SK-N-SH treated with all-trans-retinoic acid at 6 μM for 48 hours (cell line): ENCODE data around the gene UBL3.

Experiments used
- ATAC-seq: fragments of 200-7000 bp; cut with Tn5 transposase; 3 replicates; pipeline ENCODE4 v1.9.1; 2020; ENCODE audit warnings: mild to moderate bottlenecking, moderate library complexity
- ARNTL ChIP-seq: fragments of 450-650 bp; formaldehyde crosslinking; IDR thresholded peaks from 2 replicates; pipeline ENCODE4 v1.5.0; 2020; ENCODE audit warnings: low read depth, mild to moderate bottlenecking, moderate library complexity, borderline replicate concordance
- BACH2 ChIP-seq: fragments of 250-450 bp; sonication (Bioruptor Pico); IDR thresholded peaks from 2 replicates; pipeline ENCODE4 v1.9.0; 2021; ENCODE audit warnings: mild to moderate bottlenecking, borderline replicate concordance
- CSDC2 ChIP-seq: fragments of 250-450 bp; sonication (Bioruptor Pico); IDR thresholded peaks from 2 replicates; pipeline ENCODE4 v1.5.0; 2020; ENCODE audit warnings: mild to moderate bottlenecking, moderate library complexity
- ESRRG ChIP-seq: fragments of 250-450 bp; sonication (Bioruptor Pico); IDR thresholded peaks from 2 replicates; pipeline ENCODE4 v1.6.1; 2021; ENCODE audit warnings: mild to moderate bottlenecking
- GLIS3 ChIP-seq: fragments of 250-450 bp; sonication (Bioruptor Pico); IDR thresholded peaks from 2 replicates; pipeline ENCODE4 v1.5.0; 2020; ENCODE audit warnings: mild to moderate bottlenecking, moderate library complexity
- ISL1 ChIP-seq: fragments of 250-450 bp; sonication (Bioruptor Pico); IDR thresholded peaks from 2 replicates; pipeline ENCODE4 v2.1.2; 2022; ENCODE audit warnings: mild to moderate bottlenecking, moderate library complexity
- OSR1 ChIP-seq: fragments of 250-450 bp; sonication (Bioruptor Pico); IDR thresholded peaks from 2 replicates; pipeline ENCODE4 v1.8.0; 2022; ENCODE audit warnings: moderate library complexity, mild to moderate bottlenecking, inconsistent platforms
- PPARA ChIP-seq: fragments of 250-450 bp; sonication (Bioruptor Pico); IDR thresholded peaks from 2 replicates; pipeline ENCODE4 v1.5.0; 2020; ENCODE audit warnings: mild to moderate bottlenecking, borderline replicate concordance
- RARB ChIP-seq: fragments of 250-450 bp; sonication (Bioruptor Pico); IDR thresholded peaks from 2 replicates; pipeline ENCODE4 v1.8.0; 2021; ENCODE audit warnings: mild to moderate bottlenecking, moderate library complexity
- TOX ChIP-seq: fragments of 250-450 bp; sonication (Bioruptor Pico); IDR thresholded peaks from 2 replicates; pipeline ENCODE4 v1.8.0; 2021; ENCODE audit warnings: mild to moderate bottlenecking, moderate library complexity, borderline replicate concordance
- ZC3H10 ChIP-seq: fragments of 250-450 bp; sonication (Bioruptor Pico); IDR thresholded peaks from 2 replicates; pipeline ENCODE4 v1.5.1; 2021; ENCODE audit warnings: mild to moderate bottlenecking, moderate library complexity
- ZFP3 ChIP-seq: fragments of 250-450 bp; sonication (Bioruptor Pico); IDR thresholded peaks from 2 replicates; pipeline ENCODE4 v1.5.0; 2020; ENCODE audit warnings: mild to moderate bottlenecking, moderate library complexity
- ZFP30 ChIP-seq: fragments of 450-650 bp; formaldehyde crosslinking; IDR thresholded peaks from 2 replicates; pipeline ENCODE4 v1.5.0; 2022; ENCODE audit warnings: mild to moderate bottlenecking, moderate library complexity
- ZNF565 ChIP-seq: fragments of 450-650 bp; formaldehyde crosslinking; conservative IDR thresholded peaks from 2 replicates; pipeline ENCODE4 v1.5.0; 2020; ENCODE audit warnings: low read depth, mild to moderate bottlenecking, moderate library complexity
- ZNF70 ChIP-seq: fragments of 450-650 bp; formaldehyde crosslinking; IDR thresholded peaks from 2 replicates; pipeline ENCODE4 v1.5.0; 2020; ENCODE audit warnings: mild to moderate bottlenecking, moderate library complexity
- ZNF8 ChIP-seq: fragments of 450-650 bp; formaldehyde crosslinking; IDR thresholded peaks from 2 replicates; pipeline ENCODE4 v1.5.0; 2020; ENCODE audit warnings: mild to moderate bottlenecking, moderate library complexity
- TF ChIP-seq, protein P1 (sequence below): fragments of 250-450 bp; sonication (Bioruptor Pico); IDR thresholded peaks from 2 replicates; pipeline ENCODE4 v1.8.0; 2021; ENCODE audit warnings: low read depth, mild to moderate bottlenecking, moderate library complexity, borderline replicate concordance
- TF ChIP-seq, protein P2 (sequence below): fragments of 250-450 bp; sonication (Bioruptor Pico); IDR thresholded peaks from 2 replicates; pipeline ENCODE4 v1.5.1; 2021; ENCODE audit warnings: mild to moderate bottlenecking, moderate library complexity
- TF ChIP-seq, protein P3 (sequence below): fragments of 250-450 bp; sonication (Bioruptor Pico); IDR thresholded peaks from 2 replicates; pipeline ENCODE4 v1.5.0; 2020; ENCODE audit warnings: mild to moderate bottlenecking, moderate library complexity
- TF ChIP-seq, protein P4 (sequence below): fragments of 250-450 bp; sonication (Bioruptor Pico); IDR thresholded peaks from 2 replicates; pipeline ENCODE4 v1.8.0; 2020; ENCODE audit warnings: mild to moderate bottlenecking, moderate library complexity, borderline replicate concordance
- TF ChIP-seq, protein P5 (sequence below): fragments of 250-450 bp; sonication (Bioruptor Pico); IDR thresholded peaks from 2 replicates; pipeline ENCODE4 v1.5.1; 2020; ENCODE audit warnings: low read depth, mild to moderate bottlenecking, moderate library complexity

UBL3 gene

DNA sequence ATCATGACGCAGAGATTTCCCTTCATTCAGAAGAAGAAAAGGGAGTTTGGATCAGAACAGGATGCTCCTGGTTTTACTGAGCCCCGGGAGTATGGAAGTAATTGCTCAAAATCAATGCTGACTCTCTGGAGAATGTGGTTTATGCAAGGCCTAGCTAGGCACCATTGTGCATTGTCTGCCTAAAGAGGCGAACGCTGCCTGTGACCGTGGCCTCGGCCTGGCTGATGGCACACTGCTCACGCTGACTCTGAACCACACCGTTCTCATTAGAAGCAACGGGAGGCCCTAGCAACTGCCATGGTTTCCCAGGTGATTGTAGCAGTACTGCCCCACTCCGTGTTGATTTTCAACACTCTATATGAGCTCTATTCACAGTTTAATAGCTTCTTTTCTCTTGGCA lies 41.7 kb upstream of the UBL3 start (continued):
- TF ChIP-seq BACH2, result no peak
- no peak for TF ChIP-seq ESRRG (CRISPR knock-in tag)
- TF ChIP-seq, protein P1, sequence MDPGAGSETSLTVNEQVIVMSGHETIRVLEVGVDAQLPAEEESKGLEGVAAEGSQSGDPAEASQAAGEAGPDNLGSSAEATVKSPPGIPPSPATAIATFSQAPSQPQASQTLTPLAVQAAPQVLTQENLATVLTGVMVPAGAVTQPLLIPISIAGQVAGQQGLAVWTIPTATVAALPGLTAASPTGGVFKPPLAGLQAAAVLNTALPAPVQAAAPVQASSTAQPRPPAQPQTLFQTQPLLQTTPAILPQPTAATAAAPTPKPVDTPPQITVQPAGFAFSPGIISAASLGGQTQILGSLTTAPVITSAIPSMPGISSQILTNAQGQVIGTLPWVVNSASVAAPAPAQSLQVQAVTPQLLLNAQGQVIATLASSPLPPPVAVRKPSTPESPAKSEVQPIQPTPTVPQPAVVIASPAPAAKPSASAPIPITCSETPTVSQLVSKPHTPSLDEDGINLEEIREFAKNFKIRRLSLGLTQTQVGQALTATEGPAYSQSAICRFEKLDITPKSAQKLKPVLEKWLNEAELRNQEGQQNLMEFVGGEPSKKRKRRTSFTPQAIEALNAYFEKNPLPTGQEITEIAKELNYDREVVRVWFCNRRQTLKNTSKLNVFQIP, result no peak
- no peak for TF ChIP-seq PPARA (CRISPR knock-in tag)
- TF ChIP-seq GLIS3 (CRISPR knock-in tag), result no peak

DNA sequence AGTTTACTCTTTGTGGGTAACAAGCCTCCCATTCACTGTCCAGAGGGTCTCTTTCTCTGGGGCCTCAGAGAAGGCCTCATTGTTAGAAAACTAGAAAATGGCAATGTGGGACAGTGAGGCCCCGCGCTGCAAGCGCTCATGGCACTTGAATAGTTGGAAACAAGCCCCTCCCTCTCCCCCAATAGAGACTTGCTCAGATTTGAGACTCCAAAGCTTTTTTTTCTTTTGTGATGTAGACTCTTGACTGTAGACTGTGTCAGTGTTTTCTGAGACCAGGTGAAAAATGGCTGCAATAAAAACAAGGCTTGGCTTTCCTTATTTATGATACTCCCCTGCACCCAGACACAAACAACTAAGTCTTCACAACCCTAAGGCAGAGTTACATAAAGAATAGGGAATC lies 38.7 kb upstream of the UBL3 start:
- ATAC-seq, result no peak
- TF ChIP-seq ZFP3, result no peak
- TF ChIP-seq, protein P2, sequence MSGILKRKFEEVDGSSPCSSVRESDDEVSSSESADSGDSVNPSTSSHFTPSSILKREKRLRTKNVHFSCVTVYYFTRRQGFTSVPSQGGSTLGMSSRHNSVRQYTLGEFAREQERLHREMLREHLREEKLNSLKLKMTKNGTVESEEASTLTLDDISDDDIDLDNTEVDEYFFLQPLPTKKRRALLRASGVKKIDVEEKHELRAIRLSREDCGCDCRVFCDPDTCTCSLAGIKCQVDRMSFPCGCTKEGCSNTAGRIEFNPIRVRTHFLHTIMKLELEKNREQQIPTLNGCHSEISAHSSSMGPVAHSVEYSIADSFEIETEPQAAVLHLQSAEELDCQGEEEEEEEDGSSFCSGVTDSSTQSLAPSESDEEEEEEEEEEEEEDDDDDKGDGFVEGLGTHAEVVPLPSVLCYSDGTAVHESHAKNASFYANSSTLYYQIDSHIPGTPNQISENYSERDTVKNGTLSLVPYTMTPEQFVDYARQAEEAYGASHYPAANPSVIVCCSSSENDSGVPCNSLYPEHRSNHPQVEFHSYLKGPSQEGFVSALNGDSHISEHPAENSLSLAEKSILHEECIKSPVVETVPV, result no peak
- no peak for TF ChIP-seq ZC3H10
- TF ChIP-seq, protein P1, result no peak
- TF ChIP-seq ZNF8 (CRISPR knock-in tag), result no peak
- TF ChIP-seq ZNF70 (CRISPR knock-in tag), result no peak
- no peak for TF ChIP-seq CSDC2 (CRISPR knock-in tag)
- no peak for TF ChIP-seq TOX (CRISPR knock-in tag)
- TF ChIP-seq PPARA (CRISPR knock-in tag), result no peak
- no peak for TF ChIP-seq ZFP30 (CRISPR knock-in tag)
- no peak for TF ChIP-seq ARNTL
- no peak for TF ChIP-seq OSR1 (CRISPR knock-in tag)
- TF ChIP-seq, protein P3, sequence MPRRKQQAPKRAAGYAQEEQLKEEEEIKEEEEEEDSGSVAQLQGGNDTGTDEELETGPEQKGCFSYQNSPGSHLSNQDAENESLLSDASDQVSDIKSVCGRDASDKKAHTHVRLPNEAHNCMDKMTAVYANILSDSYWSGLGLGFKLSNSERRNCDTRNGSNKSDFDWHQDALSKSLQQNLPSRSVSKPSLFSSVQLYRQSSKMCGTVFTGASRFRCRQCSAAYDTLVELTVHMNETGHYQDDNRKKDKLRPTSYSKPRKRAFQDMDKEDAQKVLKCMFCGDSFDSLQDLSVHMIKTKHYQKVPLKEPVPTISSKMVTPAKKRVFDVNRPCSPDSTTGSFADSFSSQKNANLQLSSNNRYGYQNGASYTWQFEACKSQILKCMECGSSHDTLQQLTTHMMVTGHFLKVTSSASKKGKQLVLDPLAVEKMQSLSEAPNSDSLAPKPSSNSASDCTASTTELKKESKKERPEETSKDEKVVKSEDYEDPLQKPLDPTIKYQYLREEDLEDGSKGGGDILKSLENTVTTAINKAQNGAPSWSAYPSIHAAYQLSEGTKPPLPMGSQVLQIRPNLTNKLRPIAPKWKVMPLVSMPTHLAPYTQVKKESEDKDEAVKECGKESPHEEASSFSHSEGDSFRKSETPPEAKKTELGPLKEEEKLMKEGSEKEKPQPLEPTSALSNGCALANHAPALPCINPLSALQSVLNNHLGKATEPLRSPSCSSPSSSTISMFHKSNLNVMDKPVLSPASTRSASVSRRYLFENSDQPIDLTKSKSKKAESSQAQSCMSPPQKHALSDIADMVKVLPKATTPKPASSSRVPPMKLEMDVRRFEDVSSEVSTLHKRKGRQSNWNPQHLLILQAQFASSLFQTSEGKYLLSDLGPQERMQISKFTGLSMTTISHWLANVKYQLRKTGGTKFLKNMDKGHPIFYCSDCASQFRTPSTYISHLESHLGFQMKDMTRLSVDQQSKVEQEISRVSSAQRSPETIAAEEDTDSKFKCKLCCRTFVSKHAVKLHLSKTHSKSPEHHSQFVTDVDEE (CRISPR knock-in tag), result no peak
- TF ChIP-seq ISL1 (CRISPR knock-in tag), result no peak
- no peak for TF ChIP-seq RARB (CRISPR knock-in tag)
- no peak for TF ChIP-seq ESRRG (CRISPR knock-in tag)
- TF ChIP-seq, protein P4, sequence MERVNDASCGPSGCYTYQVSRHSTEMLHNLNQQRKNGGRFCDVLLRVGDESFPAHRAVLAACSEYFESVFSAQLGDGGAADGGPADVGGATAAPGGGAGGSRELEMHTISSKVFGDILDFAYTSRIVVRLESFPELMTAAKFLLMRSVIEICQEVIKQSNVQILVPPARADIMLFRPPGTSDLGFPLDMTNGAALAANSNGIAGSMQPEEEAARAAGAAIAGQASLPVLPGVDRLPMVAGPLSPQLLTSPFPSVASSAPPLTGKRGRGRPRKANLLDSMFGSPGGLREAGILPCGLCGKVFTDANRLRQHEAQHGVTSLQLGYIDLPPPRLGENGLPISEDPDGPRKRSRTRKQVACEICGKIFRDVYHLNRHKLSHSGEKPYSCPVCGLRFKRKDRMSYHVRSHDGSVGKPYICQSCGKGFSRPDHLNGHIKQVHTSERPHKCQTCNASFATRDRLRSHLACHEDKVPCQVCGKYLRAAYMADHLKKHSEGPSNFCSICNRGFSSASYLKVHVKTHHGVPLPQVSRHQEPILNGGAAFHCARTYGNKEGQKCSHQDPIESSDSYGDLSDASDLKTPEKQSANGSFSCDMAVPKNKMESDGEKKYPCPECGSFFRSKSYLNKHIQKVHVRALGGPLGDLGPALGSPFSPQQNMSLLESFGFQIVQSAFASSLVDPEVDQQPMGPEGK, result no peak
- TF ChIP-seq, protein P5, sequence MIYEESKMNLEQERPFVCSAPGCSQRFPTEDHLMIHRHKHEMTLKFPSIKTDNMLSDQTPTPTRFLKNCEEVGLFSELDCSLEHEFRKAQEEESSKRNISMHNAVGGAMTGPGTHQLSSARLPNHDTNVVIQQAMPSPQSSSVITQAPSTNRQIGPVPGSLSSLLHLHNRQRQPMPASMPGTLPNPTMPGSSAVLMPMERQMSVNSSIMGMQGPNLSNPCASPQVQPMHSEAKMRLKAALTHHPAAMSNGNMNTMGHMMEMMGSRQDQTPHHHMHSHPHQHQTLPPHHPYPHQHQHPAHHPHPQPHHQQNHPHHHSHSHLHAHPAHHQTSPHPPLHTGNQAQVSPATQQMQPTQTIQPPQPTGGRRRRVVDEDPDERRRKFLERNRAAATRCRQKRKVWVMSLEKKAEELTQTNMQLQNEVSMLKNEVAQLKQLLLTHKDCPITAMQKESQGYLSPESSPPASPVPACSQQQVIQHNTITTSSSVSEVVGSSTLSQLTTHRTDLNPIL (CRISPR knock-in tag), result no peak
- no peak for TF ChIP-seq BACH2
- TF ChIP-seq GLIS3 (CRISPR knock-in tag), result no peak

DNA sequence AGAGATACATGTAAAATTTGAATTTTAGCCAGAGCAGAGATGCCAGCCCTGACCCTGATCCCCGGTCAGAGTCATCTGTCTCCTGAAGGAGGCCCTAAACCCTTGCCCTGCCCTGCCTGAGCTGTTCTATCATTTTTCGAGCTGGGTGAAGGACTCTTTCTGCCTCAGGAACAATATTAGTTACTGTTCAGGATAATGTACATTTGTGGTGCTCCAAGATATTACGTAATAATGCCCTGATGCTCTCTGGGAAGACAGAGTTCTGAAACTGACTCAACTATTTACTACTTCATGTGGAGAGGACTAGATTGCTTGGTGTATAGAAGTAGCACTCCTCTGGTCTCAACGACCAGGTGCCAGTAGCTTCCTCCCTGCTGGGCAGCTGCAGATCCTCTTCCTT lies 37.9 kb upstream of the UBL3 start:
- ATAC-seq, result no peak
- TF ChIP-seq ZNF565 (CRISPR knock-in tag), result no peak
